ENCODE measurements around the gene TVP23C.

The TVP23C gene

DNA sequence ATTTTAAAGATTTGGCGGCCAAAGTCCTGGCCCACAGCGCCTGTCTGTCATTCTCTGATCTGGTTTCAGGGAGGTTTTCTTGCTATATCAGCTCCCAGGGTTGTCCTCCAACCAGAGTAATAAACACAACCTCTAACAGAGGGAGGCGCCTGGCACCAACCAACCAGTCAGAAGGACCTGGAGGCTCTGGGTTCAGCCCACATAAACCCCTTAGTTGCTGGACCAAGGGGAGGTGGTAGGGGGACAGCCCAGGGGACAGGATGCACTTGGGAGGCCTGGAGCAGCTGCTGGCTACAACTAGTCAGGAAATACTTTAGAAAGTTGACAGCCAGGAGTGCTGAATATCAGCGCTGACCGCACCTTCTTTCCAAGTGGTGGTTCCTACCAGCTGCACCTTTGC is 54.2 kb downstream of the TVP23C start:
- H2AFZ ChIP-seq (ENCODE audit: low read length), result no peak overlapping the region
- no peak for TF ChIP-seq EZH2phosphoT487 (IDR thresholded peaks at IDR 0.05; ENCODE audit: borderline replicate concordance)
- TF ChIP-seq, protein P1, sequence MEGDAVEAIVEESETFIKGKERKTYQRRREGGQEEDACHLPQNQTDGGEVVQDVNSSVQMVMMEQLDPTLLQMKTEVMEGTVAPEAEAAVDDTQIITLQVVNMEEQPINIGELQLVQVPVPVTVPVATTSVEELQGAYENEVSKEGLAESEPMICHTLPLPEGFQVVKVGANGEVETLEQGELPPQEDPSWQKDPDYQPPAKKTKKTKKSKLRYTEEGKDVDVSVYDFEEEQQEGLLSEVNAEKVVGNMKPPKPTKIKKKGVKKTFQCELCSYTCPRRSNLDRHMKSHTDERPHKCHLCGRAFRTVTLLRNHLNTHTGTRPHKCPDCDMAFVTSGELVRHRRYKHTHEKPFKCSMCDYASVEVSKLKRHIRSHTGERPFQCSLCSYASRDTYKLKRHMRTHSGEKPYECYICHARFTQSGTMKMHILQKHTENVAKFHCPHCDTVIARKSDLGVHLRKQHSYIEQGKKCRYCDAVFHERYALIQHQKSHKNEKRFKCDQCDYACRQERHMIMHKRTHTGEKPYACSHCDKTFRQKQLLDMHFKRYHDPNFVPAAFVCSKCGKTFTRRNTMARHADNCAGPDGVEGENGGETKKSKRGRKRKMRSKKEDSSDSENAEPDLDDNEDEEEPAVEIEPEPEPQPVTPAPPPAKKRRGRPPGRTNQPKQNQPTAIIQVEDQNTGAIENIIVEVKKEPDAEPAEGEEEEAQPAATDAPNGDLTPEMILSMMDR (conservative IDR thresholded peaks at IDR 0.05; ENCODE audit: low read length), result no peak
- no peak overlapping the region for H3K9ac ChIP-seq (ENCODE audit: low read depth, low read length, poor library complexity, severe bottlenecking)
- H3K4me2 ChIP-seq (ENCODE audit: low read depth, low read length, poor library complexity, severe bottlenecking), result no peak overlapping the region
- no peak overlapping the region for H3K4me3 ChIP-seq (ENCODE audit: low read length, poor library complexity, severe bottlenecking)
- no peaks in the 10 kb centered on the region for H3K9me2 ChIP-seq (replicated peaks; ENCODE audit: low read depth, low read length)
- no peaks in the 10 kb centered on the region for H3K4me1 ChIP-seq (ENCODE audit: insufficient read depth, low read length, poor library complexity, severe bottlenecking)
- no peaks in the 10 kb centered on the region for H3F3A ChIP-seq (ENCODE audit: low read depth)
- no peaks in the 10 kb centered on the region for H3K79me2 ChIP-seq (ENCODE audit: insufficient read depth, low read length)
- H3K9me3 ChIP-seq (ENCODE audit: insufficient read depth, low read depth, low read length), result no peaks in the 10 kb centered on the region
- H3K27me3 ChIP-seq (ENCODE audit: insufficient read depth, low read length, poor library complexity, severe bottlenecking), result no peaks in the 10 kb centered on the region
- no peaks in the 10 kb centered on the region for H4K20me1 ChIP-seq (ENCODE audit: insufficient read depth, low read length, poor library complexity, severe bottlenecking)
- H3K36me3 ChIP-seq (ENCODE audit: insufficient read depth, low read length), result no peaks in the 10 kb centered on the region

DNA sequence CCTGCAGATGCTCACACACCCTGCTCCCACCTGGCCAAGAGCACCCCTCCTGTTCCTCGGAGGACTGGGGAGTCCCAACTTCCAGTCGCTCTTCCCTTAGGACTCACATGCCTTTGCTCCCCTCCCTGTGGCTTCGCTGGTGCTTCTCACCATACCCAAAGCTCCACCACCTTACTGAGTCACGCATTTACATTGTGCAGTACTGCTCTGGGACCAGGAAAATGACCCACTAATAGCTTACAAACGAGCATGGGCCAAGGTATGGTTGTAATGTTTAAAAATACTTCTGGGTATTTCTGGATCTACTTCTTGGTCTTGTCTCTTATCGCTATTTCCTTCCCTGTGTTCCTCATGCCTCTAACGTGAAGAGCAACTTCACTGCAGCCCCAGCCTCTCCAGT is 54.8 kb downstream of the TVP23C start:
- H3K9me2 ChIP-seq (replicated peaks; ENCODE audit: low read depth, low read length), result no peaks in the 10 kb centered on the region
- no peaks in the 10 kb centered on the region for H3K27me3 ChIP-seq (ENCODE audit: insufficient read depth, low read length, poor library complexity, severe bottlenecking)
- no peaks in the 10 kb centered on the region for H3F3A ChIP-seq (ENCODE audit: low read depth)
- TF ChIP-seq, protein P1 (conservative IDR thresholded peaks at IDR 0.05; ENCODE audit: low read length), result no peak
- no peak for TF ChIP-seq EZH2phosphoT487 (IDR thresholded peaks at IDR 0.05; ENCODE audit: borderline replicate concordance)
- H2AFZ ChIP-seq (ENCODE audit: low read length), result no peak overlapping the region
- H3K4me2 ChIP-seq (ENCODE audit: low read depth, low read length, poor library complexity, severe bottlenecking), result no peak overlapping the region
- H3K4me3 ChIP-seq (ENCODE audit: low read length, poor library complexity, severe bottlenecking), result no peak overlapping the region
- H3K4me1 ChIP-seq (ENCODE audit: insufficient read depth, low read length, poor library complexity, severe bottlenecking), result no peaks in the 10 kb centered on the region
- H3K9ac ChIP-seq (ENCODE audit: low read depth, low read length, poor library complexity, severe bottlenecking), result no peak overlapping the region
- no peaks in the 10 kb centered on the region for H3K36me3 ChIP-seq (ENCODE audit: insufficient read depth, low read length)
- H3K9me3 ChIP-seq (ENCODE audit: insufficient read depth, low read depth, low read length), result no peaks in the 10 kb centered on the region
- no peaks in the 10 kb centered on the region for H3K79me2 ChIP-seq (ENCODE audit: insufficient read depth, low read length)
- no peaks in the 10 kb centered on the region for H4K20me1 ChIP-seq (ENCODE audit: insufficient read depth, low read length, poor library complexity, severe bottlenecking)

DNA sequence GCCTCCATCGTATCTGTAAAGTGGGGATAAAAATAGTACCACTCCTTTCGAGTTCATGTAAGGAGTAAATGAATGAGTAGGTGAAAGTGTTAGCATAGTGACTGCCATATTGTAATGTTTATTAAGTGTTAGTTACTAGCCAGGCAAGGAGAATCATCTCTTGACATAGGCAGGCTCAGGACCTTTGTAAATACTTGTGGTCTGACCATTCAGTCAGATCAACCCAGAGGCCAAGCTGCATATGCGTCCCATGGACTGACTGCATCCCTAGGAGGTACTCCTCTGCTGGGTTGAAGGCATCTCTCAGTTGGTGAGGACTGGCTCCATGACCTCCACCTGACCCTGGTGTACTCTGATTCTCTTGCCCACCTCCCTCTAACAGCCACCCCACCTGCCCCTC is 55.4 kb downstream of the TVP23C start:
- H2AFZ ChIP-seq (ENCODE audit: low read length), result no peak overlapping the region
- TF ChIP-seq, protein P1 (conservative IDR thresholded peaks at IDR 0.05; ENCODE audit: low read length), result no peak
- TF ChIP-seq EZH2phosphoT487 (IDR thresholded peaks at IDR 0.05; ENCODE audit: borderline replicate concordance), result no peak
- H3K4me1 ChIP-seq (ENCODE audit: insufficient read depth, low read length, poor library complexity, severe bottlenecking), result no peaks in the 10 kb centered on the region
- H3K9me3 ChIP-seq (ENCODE audit: insufficient read depth, low read depth, low read length), result no peaks in the 10 kb centered on the region
- no peak overlapping the region for H3K4me2 ChIP-seq (ENCODE audit: low read depth, low read length, poor library complexity, severe bottlenecking)
- H3F3A ChIP-seq (ENCODE audit: low read depth), result no peaks in the 10 kb centered on the region
- no peaks in the 10 kb centered on the region for H4K20me1 ChIP-seq (ENCODE audit: insufficient read depth, low read length, poor library complexity, severe bottlenecking)
- H3K79me2 ChIP-seq (ENCODE audit: insufficient read depth, low read length), result no peaks in the 10 kb centered on the region
- H3K36me3 ChIP-seq (ENCODE audit: insufficient read depth, low read length), result no peaks in the 10 kb centered on the region
- no peak overlapping the region for H3K9ac ChIP-seq (ENCODE audit: low read depth, low read length, poor library complexity, severe bottlenecking)
- no peaks in the 10 kb centered on the region for H3K27me3 ChIP-seq (ENCODE audit: insufficient read depth, low read length, poor library complexity, severe bottlenecking)
- H3K4me3 ChIP-seq (ENCODE audit: low read length, poor library complexity, severe bottlenecking), result no peak overlapping the region
- H3K9me2 ChIP-seq (replicated peaks; ENCODE audit: low read depth, low read length), result no peaks in the 10 kb centered on the region
